Endothelial cell of umbilical vein (primary cell): Measurements from ENCODE around the gene FAM53B. TPM values are rescaled to one million over a fixed set of nuclear protein-coding genes. Genes with fewer than 3 reads are reported as not detected.

Source experiments
- BruUV-seq: library from RNA; stranded (reverse); fragments of 400-500 nt; replicated peaks from 2 replicates; lab custom pipeline; 2021; lab: Mats Ljungman, UMichigan
- CTCF ChIA-PET: fragments of 300-600, 350-600 bp; sonication (Branson Sonifier 250); formaldehyde crosslinking; loops from one replicate; lab custom pipeline; 2021; ENCODE audit warnings: antibody characterized with exemption, inconsistent platforms; lab: Charles Lee
- POLR2A ChIA-PET: fragments of 300-600, 350-600 bp; sonication (Branson Sonifier 250); formaldehyde crosslinking; loops from one replicate; lab custom pipeline; 2021; ENCODE audit warnings: antibody characterized with exemption, inconsistent platforms; lab: Charles Lee
- DNase-seq: peaks from one replicate; pipeline ENCODE4 v3.0.0-alpha.2; 2011; ENCODE audit warnings: low read depth, low spot score
- FAIRE-seq: peaks from 2 replicates; lab custom pipeline; 2011; peaks lifted over from hg19 to GRCh38; lab: Jason Lieb, UNC
- H2AFZ ChIP-seq: 2 replicates; pipeline ENCODE4 v1.6.0; 2012; ENCODE audit warnings: low read depth, low read length, control low read depth, inconsistent platforms
- H3K27ac ChIP-seq: 2 replicates; pipeline ENCODE4 v1.5.1; 2011; ENCODE audit warnings: low read depth, mild to moderate bottlenecking, control low read depth, low read length, moderate library complexity; ENCODE audit not compliant: insufficient read depth
- H3K27me3 ChIP-seq, 2 experiments: 2 replicates each; pipeline versions ENCODE4 v1.6.0 to v1.6.1; 2011; ENCODE audit warnings: low read length in 2 of 2, mixed read lengths in 1 of 2; ENCODE audit not compliant: control insufficient read depth in 2 of 2, insufficient read depth in 2 of 2
- H3K36me3 ChIP-seq, 2 experiments: 2 replicates in 1 of 2; 3 replicates in 1 of 2; pipeline ENCODE4 v1.5.1; 2011; ENCODE audit warnings: low read length in 2 of 2, mild to moderate bottlenecking in 1 of 2, moderate library complexity in 1 of 2; ENCODE audit not compliant: control insufficient read depth in 2 of 2, insufficient read depth in 2 of 2; ENCODE audit errors: extremely low read depth in 1 of 2
- H3K4me1 ChIP-seq: 3 replicates; pipeline ENCODE4 v1.5.1; 2011; ENCODE audit warnings: mild to moderate bottlenecking, low read length; ENCODE audit not compliant: control insufficient read depth, insufficient read depth; ENCODE audit errors: extremely low read depth
- H3K4me2 ChIP-seq: 2 replicates; pipeline ENCODE4 v1.6.1; 2011; ENCODE audit warnings: low read length, control low read depth, mixed read lengths; ENCODE audit not compliant: insufficient read depth
- H3K4me3 ChIP-seq, 3 experiments: fragments of 200-600 bp in 1 of 3; sonication (generic), shearing (Covaris generic) in 1 of 3; replicated peaks in 1 of 3; 2 replicates each; pipeline ENCODE4 v1.5.1; 2011 to 2016; ENCODE audit warnings: control low read depth in 3 of 3, low read length in 3 of 3, mild to moderate bottlenecking in 2 of 3, inconsistent platforms in 1 of 3, low read depth in 1 of 3, moderate library complexity in 1 of 3; ENCODE audit not compliant: insufficient read depth in 1 of 3
- H3K79me2 ChIP-seq: 2 replicates; pipeline ENCODE4 v1.6.0; 2012; ENCODE audit warnings: low read length, inconsistent platforms; ENCODE audit not compliant: control insufficient read depth, insufficient read depth
- H3K9ac ChIP-seq: replicated peaks from 2 replicates; pipeline ENCODE3; 2011; ENCODE audit warnings: low read length, control low read depth; ENCODE audit not compliant: insufficient read depth; ENCODE audit errors: extremely low read depth
- H3K9me1 ChIP-seq: replicated peaks from 3 replicates; pipeline ENCODE4 v1.6.0; 2011; ENCODE audit warnings: mild to moderate bottlenecking, low read length; ENCODE audit not compliant: control insufficient read depth, insufficient read depth; ENCODE audit errors: extremely low read depth
- H3K9me3 ChIP-seq: replicated peaks from 2 replicates; pipeline ENCODE4 v1.5.1; 2012; ENCODE audit warnings: low read length, inconsistent platforms; ENCODE audit not compliant: control insufficient read depth, insufficient read depth
- H4K20me1 ChIP-seq: replicated peaks from 2 replicates; pipeline ENCODE3; 2011; ENCODE audit warnings: mild to moderate bottlenecking, low read length; ENCODE audit not compliant: control insufficient read depth, insufficient read depth; ENCODE audit errors: extremely low read depth
- EZH2 ChIP-seq: IDR thresholded peaks from 2 replicates; pipeline ENCODE4 v1.6.1; 2012; ENCODE audit warnings: borderline replicate concordance, low read depth, mild to moderate bottlenecking, moderate library complexity, low read length, inconsistent platforms; ENCODE audit not compliant: severe bottlenecking
- FOS ChIP-seq: IDR thresholded peaks from 2 replicates; pipeline ENCODE4 v1.6.1; 2011; ENCODE audit warnings: mild to moderate bottlenecking, low read length, moderate library complexity, borderline replicate concordance; ENCODE audit not compliant: insufficient read depth
- GATA2 ChIP-seq: IDR thresholded peaks from 2 replicates; pipeline ENCODE4 v1.7.0; 2011; ENCODE audit warnings: low read depth, mild to moderate bottlenecking, moderate library complexity, mixed read lengths, low read length; ENCODE audit not compliant: insufficient read length, insufficient read depth
- JUN ChIP-seq: IDR thresholded peaks from 2 replicates; pipeline ENCODE4 v1.6.1; 2011; ENCODE audit warnings: borderline replicate concordance, low read depth; ENCODE audit not compliant: insufficient read length, insufficient read depth
- MYC ChIP-seq: IDR thresholded peaks from one replicate; pipeline ENCODE4 v1.6.1; 2011; ENCODE audit warnings: mild to moderate bottlenecking, low read depth, low read length
- POLR2A ChIP-seq: IDR thresholded peaks from 2 replicates; pipeline ENCODE4 v1.6.1; 2012; ENCODE audit warnings: low read depth, mild to moderate bottlenecking, control low read depth, low read length
- POLR2AphosphoS5 ChIP-seq: IDR thresholded peaks from 2 replicates; pipeline ENCODE4 v1.6.1; 2012; ENCODE audit warnings: low read depth, mild to moderate bottlenecking, control low read depth, low read length, moderate library complexity; ENCODE audit not compliant: insufficient read depth
- dilution Hi-C: fragments of 300-500 bp; cut with MboI; formaldehyde crosslinking; loops from one replicate; pipeline ENCODE4 v1.15.0; 2019; ENCODE audit warnings: low sequenced_read_pairs; ENCODE audit not compliant: extremely low pct_ligation_motif_present
- intact Hi-C: fragments of 100-400 bp; cut with micrococcal nuclease; formaldehyde crosslinking; loops from one replicate; pipeline ENCODE4 v1.10.0; 2022
- polyA plus RNA-seq, 4 experiments: library from polyadenylated mRNA; depleted of rRNA in 3 of 4; stranded (reverse) in 3 of 4; unstranded in 1 of 4; fragments of >200 nt; gene quantifications; 2 replicates each; pipeline versions ENCODE4 v1.2.1 to v1.2.3, GENCODE V29; 2011 to 2012; ENCODE audit warnings: missing spikeins in 1 of 4
- total RNA-seq: library from RNA; stranded (reverse); gene quantifications from 2 replicates; pipeline ENCODE4 v1.2.3, GENCODE V29; 2021
- TF ChIP-seq, protein P1 (sequence below): IDR thresholded peaks from 2 replicates; pipeline ENCODE4 v1.6.1; 2011; ENCODE audit not compliant: insufficient read depth, insufficient read length
- TF ChIP-seq, protein P2 (sequence below), 2 donors: IDR thresholded peaks; 1 replicate in 1 of 2; 2 replicates in 1 of 2; pipeline ENCODE4 v1.5.1; 2011; ENCODE audit warnings: low read length in 2 of 2, mild to moderate bottlenecking in 2 of 2, moderate library complexity in 2 of 2, control low read depth in 1 of 2, inconsistent platforms in 1 of 2, low read depth in 1 of 2; ENCODE audit not compliant: insufficient read depth in 1 of 2; ENCODE audit errors: extremely low read depth in 1 of 2

FAM53B gene
- total and polyA plus RNA-seq, 2 donors (not counting 3 experiments of a cell fraction or from before 2014, with no cell fraction given): 8.5 to 21.1 TPM

GRCh38 chr10:124691002-124691401, 53.2 kb downstream of the FAM53B start:
- H3K36me3 ChIP-seq: peaks cover 0 to 10% of the 10 kb centered on the region in 2 experiments
- H3K9me3 ChIP-seq: no peaks in the 10 kb centered on the region
- ChIA-PET POLR2A (no interaction called here), CTCF (interaction anchor here (0.9 to 2.4 kb wide), 2 partner anchors 11 to 50 kb away, joined by 3 to 10 read pairs; no protein-coding TSS in a partner anchor)
- no peaks in the 10 kb centered on the region for H3K9me1 ChIP-seq
- no peak overlapping the region for H2AFZ ChIP-seq
- H3K79me2 ChIP-seq: no peaks in the 10 kb centered on the region
- FAIRE-seq: no peak
- intact Hi-C loops (no loop called here), dilution Hi-C loops (no loop called here)
- H3K27me3 ChIP-seq: no peaks in the 10 kb centered on the region
- no peak for TF ChIP-seq POLR2AphosphoS5
- TF ChIP-seq GATA2: no peak
- TF ChIP-seq FOS: no peak
- TF ChIP-seq JUN: no peak
- TF ChIP-seq MYC: no peak
- TF ChIP-seq, protein P1, sequence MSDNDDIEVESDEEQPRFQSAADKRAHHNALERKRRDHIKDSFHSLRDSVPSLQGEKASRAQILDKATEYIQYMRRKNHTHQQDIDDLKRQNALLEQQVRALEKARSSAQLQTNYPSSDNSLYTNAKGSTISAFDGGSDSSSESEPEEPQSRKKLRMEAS: no peak
- TF ChIP-seq, protein P2, sequence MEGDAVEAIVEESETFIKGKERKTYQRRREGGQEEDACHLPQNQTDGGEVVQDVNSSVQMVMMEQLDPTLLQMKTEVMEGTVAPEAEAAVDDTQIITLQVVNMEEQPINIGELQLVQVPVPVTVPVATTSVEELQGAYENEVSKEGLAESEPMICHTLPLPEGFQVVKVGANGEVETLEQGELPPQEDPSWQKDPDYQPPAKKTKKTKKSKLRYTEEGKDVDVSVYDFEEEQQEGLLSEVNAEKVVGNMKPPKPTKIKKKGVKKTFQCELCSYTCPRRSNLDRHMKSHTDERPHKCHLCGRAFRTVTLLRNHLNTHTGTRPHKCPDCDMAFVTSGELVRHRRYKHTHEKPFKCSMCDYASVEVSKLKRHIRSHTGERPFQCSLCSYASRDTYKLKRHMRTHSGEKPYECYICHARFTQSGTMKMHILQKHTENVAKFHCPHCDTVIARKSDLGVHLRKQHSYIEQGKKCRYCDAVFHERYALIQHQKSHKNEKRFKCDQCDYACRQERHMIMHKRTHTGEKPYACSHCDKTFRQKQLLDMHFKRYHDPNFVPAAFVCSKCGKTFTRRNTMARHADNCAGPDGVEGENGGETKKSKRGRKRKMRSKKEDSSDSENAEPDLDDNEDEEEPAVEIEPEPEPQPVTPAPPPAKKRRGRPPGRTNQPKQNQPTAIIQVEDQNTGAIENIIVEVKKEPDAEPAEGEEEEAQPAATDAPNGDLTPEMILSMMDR (IDR thresholded peaks at IDR 0.05; ENCODE audit: extremely low read depth in 1 of 2, insufficient read depth in 1 of 2, low read depth in 1 of 2, low read length in 2 of 2): no peak
- no peak for TF ChIP-seq EZH2
- TF ChIP-seq POLR2A: no peak
- no peak for DNase-seq
- no peaks in the 10 kb centered on the region for H4K20me1 ChIP-seq
- no peak overlapping the region for H3K4me2 ChIP-seq
- H3K27ac ChIP-seq: no peak overlapping the region
- H3K4me3 ChIP-seq: no peak overlapping the region
- H3K9ac ChIP-seq: no peak overlapping the region
- peaks cover 7% of the 10 kb centered on the region for H3K4me1 ChIP-seq
- no TSS peak for BruUV-seq
